ENCODE measurements around the gene PAQR5. TPM values are rescaled to one million over a fixed set of nuclear protein-coding genes. Genes with fewer than 3 reads are reported as not detected.
A peak's percentile ranks its signal among the peaks of the same experiment; 100 is the strongest.

Gene PAQR5
- total RNA-seq, 1 donor from 2014 or later: 1.2 TPM

GRCh38 chr15:69277316-69277715 lies 21.4 kb upstream of the PAQR5 start:
- Mint-ChIP-seq H3K27ac (ENCODE audit: unreplicated experiment) (no peak overlapping the region), H3K27me3 (ENCODE audit: low read depth, unreplicated experiment) (peaks cover 12% of the 10 kb centered on the region), H3K36me3 (ENCODE audit: low read depth, unreplicated experiment) (no peaks in the 10 kb centered on the region), H3K4me1 (ENCODE audit: low read depth, unreplicated experiment) (peaks cover under 1% of the 10 kb centered on the region), H3K9me3 (ENCODE audit: unreplicated experiment) (peaks cover 2% of the 10 kb centered on the region), H3K4me3 (ENCODE audit: unreplicated experiment) (no peak overlapping the region)
- H3K9ac ChIP-seq (ENCODE audit: low read length): no peak overlapping the region
- H3K4me3 ChIP-seq (ENCODE audit: insufficient read depth, low read depth, low read length): no peak overlapping the region
- DNase-seq (ENCODE audit: low read depth) (no peak), FAIRE-seq (no peak)
- H4K20me1 ChIP-seq (ENCODE audit: insufficient read depth, low read length): no peaks in the 10 kb centered on the region
- no peak overlapping the region for H3K4me2 ChIP-seq (ENCODE audit: low read length)
- H3K79me2 ChIP-seq (ENCODE audit: insufficient read depth, low read length): no peaks in the 10 kb centered on the region
- TF ChIP-seq EZH2 (IDR thresholded peaks at IDR 0.05; ENCODE audit: insufficient read depth, low read length): no peak
- TF ChIP-seq, protein P1, sequence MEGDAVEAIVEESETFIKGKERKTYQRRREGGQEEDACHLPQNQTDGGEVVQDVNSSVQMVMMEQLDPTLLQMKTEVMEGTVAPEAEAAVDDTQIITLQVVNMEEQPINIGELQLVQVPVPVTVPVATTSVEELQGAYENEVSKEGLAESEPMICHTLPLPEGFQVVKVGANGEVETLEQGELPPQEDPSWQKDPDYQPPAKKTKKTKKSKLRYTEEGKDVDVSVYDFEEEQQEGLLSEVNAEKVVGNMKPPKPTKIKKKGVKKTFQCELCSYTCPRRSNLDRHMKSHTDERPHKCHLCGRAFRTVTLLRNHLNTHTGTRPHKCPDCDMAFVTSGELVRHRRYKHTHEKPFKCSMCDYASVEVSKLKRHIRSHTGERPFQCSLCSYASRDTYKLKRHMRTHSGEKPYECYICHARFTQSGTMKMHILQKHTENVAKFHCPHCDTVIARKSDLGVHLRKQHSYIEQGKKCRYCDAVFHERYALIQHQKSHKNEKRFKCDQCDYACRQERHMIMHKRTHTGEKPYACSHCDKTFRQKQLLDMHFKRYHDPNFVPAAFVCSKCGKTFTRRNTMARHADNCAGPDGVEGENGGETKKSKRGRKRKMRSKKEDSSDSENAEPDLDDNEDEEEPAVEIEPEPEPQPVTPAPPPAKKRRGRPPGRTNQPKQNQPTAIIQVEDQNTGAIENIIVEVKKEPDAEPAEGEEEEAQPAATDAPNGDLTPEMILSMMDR (IDR thresholded peaks at IDR 0.05; ENCODE audit: insufficient read depth, low read depth, low read length): no peak
- no peaks in the 10 kb centered on the region for H3K27me3 ChIP-seq (ENCODE audit: insufficient read depth, low read length)
- H3K36me3 ChIP-seq (ENCODE audit: insufficient read depth, low read length): no peaks in the 10 kb centered on the region
- H3K4me1 ChIP-seq (ENCODE audit: insufficient read depth, low read length): no peaks in the 10 kb centered on the region
- no peaks in the 10 kb centered on the region for H3K9me3 ChIP-seq (ENCODE audit: insufficient read depth, low read depth, low read length)
- no peak overlapping the region for H3K27ac ChIP-seq (ENCODE audit: low read depth, low read length)
- no peak overlapping the region for H2AFZ ChIP-seq (ENCODE audit: low read depth, low read length)

DNA sequence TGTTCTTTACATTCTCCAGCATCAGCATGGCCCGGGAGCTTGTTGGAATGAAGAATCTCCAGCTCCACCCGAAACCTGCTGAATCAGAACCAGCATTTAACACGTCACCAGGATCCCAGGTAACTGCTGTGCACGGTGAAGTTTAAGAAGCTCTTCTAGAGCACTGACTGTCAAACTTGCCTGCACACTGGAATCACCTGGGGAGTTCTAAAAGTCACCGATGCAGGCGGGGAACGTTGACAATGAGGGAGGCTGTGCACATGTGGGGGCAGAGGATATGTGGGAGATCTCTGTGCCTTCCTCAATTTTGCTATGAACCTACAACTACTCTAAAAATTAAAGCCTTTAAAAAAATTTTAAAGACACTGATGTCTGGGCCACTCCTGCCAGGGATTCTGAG lies 19.1 kb upstream of the PAQR5 start:
- TF ChIP-seq, protein P1 (IDR thresholded peaks at IDR 0.05; ENCODE audit: insufficient read depth, low read depth, low read length): no peak
- TF ChIP-seq EZH2 (IDR thresholded peaks at IDR 0.05; ENCODE audit: insufficient read depth, low read length): no peak
- no peak for FAIRE-seq
- Mint-ChIP-seq H3K4me3 (ENCODE audit: unreplicated experiment) (no peak overlapping the region), H3K9me3 (ENCODE audit: unreplicated experiment) (peaks cover 2% of the 10 kb centered on the region), H3K4me1 (ENCODE audit: low read depth, unreplicated experiment) (no peaks in the 10 kb centered on the region), H3K27ac (ENCODE audit: unreplicated experiment) (peak overlapping the region; percentile 26), H3K36me3 (ENCODE audit: low read depth, unreplicated experiment) (no peaks in the 10 kb centered on the region), H3K27me3 (ENCODE audit: low read depth, unreplicated experiment) (peaks cover 12% of the 10 kb centered on the region)
- Histone ChIP-seq H3K27me3 (ENCODE audit: insufficient read depth, low read length) (no peaks in the 10 kb centered on the region), H2AFZ (ENCODE audit: low read depth, low read length) (no peak overlapping the region), H4K20me1 (ENCODE audit: insufficient read depth, low read length) (no peaks in the 10 kb centered on the region), H3K4me1 (ENCODE audit: insufficient read depth, low read length) (no peaks in the 10 kb centered on the region), H3K4me3 (ENCODE audit: insufficient read depth, low read depth, low read length) (no peak overlapping the region), H3K4me2 (ENCODE audit: low read length) (no peak overlapping the region), H3K79me2 (ENCODE audit: insufficient read depth, low read length) (no peaks in the 10 kb centered on the region), H3K9ac (ENCODE audit: low read length) (no peak overlapping the region), H3K27ac (ENCODE audit: low read depth, low read length) (no peak overlapping the region), H3K36me3 (ENCODE audit: insufficient read depth, low read length) (no peaks in the 10 kb centered on the region), H3K9me3 (ENCODE audit: insufficient read depth, low read depth, low read length) (no peaks in the 10 kb centered on the region)
- DNase-seq (ENCODE audit: low read depth): no peak

DNA sequence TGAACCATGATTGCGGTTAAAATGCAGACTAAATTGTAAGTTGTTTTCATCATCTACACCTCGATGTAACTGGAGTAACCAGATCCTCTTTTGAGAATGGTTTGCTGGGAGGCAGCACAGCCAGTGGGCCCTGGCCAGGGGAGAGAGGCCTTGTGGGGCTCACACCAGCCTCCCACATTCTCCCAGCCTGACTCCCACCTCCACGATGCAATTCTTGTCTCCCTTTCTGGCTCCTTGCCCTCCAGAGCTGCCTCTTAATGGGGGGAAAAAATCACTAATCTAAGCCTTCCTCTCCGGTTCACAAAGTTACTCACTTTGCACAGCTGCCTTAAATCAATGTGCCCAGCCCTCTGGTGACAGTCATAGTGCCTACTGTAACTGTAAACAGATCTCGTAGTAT lies 17.9 kb upstream of the PAQR5 start:
- no peak overlapping the region for H3K4me3 ChIP-seq (ENCODE audit: insufficient read depth, low read depth, low read length)
- H3K4me1 Mint-ChIP-seq (ENCODE audit: low read depth, unreplicated experiment): no peaks in the 10 kb centered on the region
- H3K4me3 Mint-ChIP-seq (ENCODE audit: unreplicated experiment): no peak overlapping the region
- H3K4me1 ChIP-seq (ENCODE audit: insufficient read depth, low read length): no peaks in the 10 kb centered on the region
- H3K27me3 ChIP-seq (ENCODE audit: insufficient read depth, low read length): no peaks in the 10 kb centered on the region
- no peak overlapping the region for H3K9ac ChIP-seq (ENCODE audit: low read length)
- TF ChIP-seq, protein P1 (IDR thresholded peaks at IDR 0.05; ENCODE audit: insufficient read depth, low read depth, low read length): no peak
- TF ChIP-seq EZH2 (IDR thresholded peaks at IDR 0.05; ENCODE audit: insufficient read depth, low read length): no peak
- H3K9me3 Mint-ChIP-seq (ENCODE audit: unreplicated experiment): peaks cover 2% of the 10 kb centered on the region
- no peaks in the 10 kb centered on the region for H3K36me3 Mint-ChIP-seq (ENCODE audit: low read depth, unreplicated experiment)
- H3K27ac Mint-ChIP-seq (ENCODE audit: unreplicated experiment): peak overlapping the region; percentile 1
- no peaks in the 10 kb centered on the region for H3K79me2 ChIP-seq (ENCODE audit: insufficient read depth, low read length)
- no peaks in the 10 kb centered on the region for H4K20me1 ChIP-seq (ENCODE audit: insufficient read depth, low read length)
- H3K27me3 Mint-ChIP-seq (ENCODE audit: low read depth, unreplicated experiment): peaks cover 12% of the 10 kb centered on the region
- no peak for FAIRE-seq
- no peaks in the 10 kb centered on the region for H3K36me3 ChIP-seq (ENCODE audit: insufficient read depth, low read length)
- H3K4me2 ChIP-seq (ENCODE audit: low read length): no peak overlapping the region
- no peak for DNase-seq (ENCODE audit: low read depth)
- no peaks in the 10 kb centered on the region for H3K9me3 ChIP-seq (ENCODE audit: insufficient read depth, low read depth, low read length)
- H3K27ac ChIP-seq (ENCODE audit: low read depth, low read length): no peak overlapping the region
- no peak overlapping the region for H2AFZ ChIP-seq (ENCODE audit: low read depth, low read length)

Data from astrocyte (in vitro differentiated cells and primary cell).